ENCODE measurements around the gene BAIAP2. TPM values are rescaled to one million over a fixed set of nuclear protein-coding genes. Genes with fewer than 3 reads are reported as not detected.

Gene BAIAP2
- polyA plus RNA-seq, 3 donors: 6.9 to 23.7 (median 14.9) TPM

DNA sequence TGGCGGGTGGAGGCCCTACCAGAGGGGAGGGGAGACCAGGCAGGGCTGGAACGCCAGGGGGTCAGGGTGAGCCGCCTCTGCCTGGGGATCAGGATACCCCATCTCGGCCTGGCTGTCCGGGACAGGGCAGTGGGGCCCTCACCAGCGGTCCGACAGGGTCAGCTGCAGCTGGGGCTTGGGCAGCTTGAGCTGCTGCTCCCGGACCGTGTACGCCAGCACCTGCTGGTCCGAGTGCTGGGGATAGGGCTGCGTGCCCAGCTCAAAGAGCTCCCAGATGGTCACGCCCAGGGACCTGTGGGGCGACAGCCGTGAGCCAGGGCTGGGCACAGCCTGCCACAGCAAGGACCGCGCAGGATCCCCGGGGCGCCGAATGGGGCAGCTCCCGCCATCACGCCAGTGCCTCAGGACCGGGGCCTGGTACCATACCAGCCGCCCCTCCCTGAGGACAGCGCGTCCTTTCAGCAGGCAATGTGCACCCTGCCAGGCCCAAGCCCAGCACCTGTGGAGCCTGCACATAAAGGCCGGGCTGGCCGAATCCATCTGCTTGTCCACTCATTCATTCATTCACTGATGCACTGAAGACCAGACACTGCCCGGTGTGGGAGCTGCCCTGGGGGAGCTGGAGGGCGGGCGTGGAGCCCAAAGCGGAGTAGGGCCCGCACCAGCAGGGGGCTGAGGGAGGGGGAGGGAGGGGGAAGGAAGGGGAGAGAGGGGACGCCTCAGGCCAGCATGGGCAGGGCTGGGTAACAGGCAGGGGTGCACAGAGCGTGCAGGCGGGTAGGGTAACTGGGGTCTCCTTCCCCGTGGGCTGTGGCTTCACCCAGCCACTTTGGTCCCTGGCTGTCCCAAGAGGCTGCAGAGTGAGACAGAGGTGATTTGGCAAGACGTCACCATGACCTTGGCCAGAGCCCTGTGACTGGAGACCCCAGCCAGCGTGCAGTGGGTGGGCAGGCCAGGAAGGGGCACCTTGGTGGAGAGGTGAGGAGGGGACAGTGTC is 88.4 kb downstream of the BAIAP2 start:
- H3K27ac ChIP-seq (ENCODE audit: low read depth, low read length): no peak overlapping the region
- 83 to 91% (median 89%) methylated on average over 37 to 39 of the region's 39 CpGs for WGBS, 3 donors

DNA sequence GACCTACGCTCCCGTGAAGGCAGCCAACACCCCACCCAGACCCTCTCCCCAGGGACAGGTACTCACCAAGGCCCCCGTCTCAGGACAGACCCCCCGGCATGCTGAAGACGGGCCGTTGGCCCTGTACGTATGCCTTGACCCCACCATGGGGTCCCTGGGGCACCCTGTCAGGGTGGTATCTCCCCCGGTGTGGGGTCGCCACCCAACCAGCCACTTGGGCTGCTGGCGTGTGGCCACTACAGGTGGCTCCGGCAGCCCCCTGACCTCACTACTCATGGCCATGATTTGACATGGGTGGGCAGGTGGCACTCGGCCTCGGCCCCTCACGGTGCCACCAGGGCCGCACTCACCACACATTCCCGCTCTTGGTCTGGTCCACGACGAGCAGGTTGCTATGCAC is 89.4 kb downstream of the BAIAP2 start:
- WGBS, 3 donors: 89 to 99% (median 94%) methylated on average over 15 to 18 of the region's 18 CpGs
- H3K27ac ChIP-seq (ENCODE audit: low read depth, low read length): no peak overlapping the region

DNA sequence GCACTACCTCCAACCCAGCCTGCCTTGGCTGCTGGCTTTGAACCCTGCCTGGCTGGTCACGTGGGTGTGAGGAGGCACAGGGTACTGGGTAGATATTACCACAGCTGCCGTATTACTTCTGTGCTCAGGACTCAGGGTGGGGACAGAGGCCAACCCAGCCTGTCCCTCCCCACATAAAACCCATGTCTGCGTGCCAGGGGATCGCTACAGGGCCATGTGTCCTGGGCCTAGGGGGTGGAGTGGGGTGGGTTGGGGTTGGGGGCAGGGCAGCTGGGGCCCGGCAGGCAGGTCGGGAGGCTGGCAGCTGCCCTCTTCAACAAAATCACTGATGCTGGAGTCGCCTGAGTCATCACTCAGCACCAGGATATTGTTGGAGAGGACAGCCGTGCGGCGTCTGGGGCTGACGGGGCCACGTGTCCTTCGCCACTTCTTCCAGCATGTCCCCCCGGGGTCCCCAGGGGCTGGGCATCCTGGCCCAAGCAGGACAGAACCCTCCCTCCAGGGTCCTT is 90.7 kb downstream of the BAIAP2 start:
- no peak overlapping the region for H3K27ac ChIP-seq (ENCODE audit: low read depth, low read length)
- WGBS, 3 donors: 70 to 84% (median 77%) methylated on average over 14 of the region's 14 CpGs

DNA sequence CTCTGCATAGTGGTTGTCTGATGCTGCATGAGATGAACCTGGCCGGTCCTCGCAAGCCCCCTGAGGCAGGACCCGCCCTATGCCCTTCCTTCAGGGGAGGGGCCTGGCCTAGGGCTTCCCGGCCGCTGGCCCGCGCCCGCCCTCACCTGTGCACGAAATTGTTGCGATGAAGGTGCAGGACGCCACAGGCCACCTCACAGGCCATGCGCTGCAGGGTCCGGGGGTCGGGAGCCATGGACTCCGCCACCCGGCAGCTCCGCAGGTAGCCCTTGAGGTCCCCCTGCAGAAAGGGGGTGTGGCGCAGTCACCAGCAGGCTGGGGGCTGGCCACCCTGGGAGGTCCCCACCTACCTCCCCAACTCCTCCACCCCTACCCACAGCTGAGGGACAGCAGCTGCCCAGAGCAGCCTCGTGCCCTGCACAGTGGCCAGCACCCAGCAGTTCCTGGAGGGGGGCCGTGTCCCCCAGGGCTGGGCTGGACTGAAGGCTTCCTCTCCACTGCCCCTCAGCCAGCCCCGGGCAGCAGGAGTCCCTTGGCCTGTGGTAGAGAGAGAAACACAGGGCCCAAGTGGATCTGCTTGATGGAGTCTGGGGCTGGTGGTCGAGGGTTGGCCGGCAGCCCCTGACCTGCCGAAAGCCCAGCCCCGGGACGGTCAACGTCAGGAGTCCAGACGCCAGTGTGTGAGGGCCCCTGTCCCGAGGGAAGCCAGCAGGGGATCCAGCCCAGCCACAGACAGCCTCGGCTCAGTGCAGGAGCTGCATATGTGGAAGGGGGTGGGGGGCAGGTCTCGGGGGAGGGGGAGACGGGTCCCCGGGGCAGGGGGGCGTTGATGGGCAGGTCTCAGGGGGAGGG is 91.6 kb downstream of the BAIAP2 start:
- no peak overlapping the region for H3K27ac ChIP-seq (ENCODE audit: low read depth, low read length)
- WGBS, 3 donors: 67 to 84% (median 68%) methylated on average over 28 to 33 of the region's 34 CpGs

DNA sequence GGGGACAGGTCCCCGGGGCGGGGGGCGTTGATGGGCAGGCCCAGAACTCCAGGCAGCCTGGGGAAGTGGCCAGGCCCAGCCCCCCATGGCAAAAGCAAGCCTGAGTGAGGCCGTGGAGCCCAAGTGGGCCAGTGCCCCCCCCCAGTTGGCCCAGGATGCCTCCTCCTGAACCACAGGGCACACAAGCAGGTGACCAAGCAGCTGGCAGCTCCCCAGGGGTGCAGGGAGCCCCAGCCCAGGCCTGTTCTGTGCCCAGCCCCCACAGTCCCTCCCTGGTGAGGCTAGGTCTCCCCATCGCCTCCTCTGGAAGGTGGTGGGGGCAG is 92.1 kb downstream of the BAIAP2 start:
- no peak overlapping the region for H3K27ac ChIP-seq (ENCODE audit: low read depth, low read length)
- 56 to 83% (median 61%) methylated on average over 4 to 5 of the region's 5 CpGs for WGBS, 3 donors

DNA sequence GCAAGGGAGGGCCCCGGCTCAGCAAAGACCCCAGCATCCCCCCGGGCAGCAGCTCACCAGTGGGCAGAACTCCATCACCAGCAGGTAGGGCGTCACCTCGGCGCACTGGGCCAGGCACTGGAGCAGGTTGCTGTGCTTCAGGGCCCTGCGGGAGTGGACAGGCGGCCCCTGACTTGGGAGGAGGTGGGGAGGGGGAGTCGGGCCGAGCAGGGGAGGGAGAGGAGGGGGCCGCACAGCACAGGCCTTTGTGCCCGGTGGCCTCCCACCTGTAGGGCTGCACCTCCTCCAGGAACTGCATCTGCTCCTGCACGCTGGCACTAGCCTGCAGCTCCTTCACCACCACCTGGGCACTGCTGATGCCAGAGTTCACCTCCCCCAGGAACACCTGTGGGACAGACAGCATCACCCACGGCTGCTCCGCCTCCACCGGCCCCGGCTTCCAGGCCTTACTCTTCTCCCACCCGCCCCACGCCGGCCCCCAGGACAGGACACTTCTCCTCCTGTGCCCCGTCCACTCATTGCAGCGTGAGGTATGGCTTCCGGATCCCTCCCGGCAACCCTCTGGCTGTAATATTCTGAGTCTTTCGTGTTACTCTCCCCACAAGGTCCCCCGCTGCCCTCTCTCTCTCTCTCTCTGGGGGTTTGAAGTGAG is 92.7 kb downstream of the BAIAP2 start:
- no peak overlapping the region for H3K27ac ChIP-seq (ENCODE audit: low read depth, low read length)
- WGBS, 3 donors: 78 to 83% (median 82%) methylated on average over 21 to 25 of the region's 25 CpGs

DNA sequence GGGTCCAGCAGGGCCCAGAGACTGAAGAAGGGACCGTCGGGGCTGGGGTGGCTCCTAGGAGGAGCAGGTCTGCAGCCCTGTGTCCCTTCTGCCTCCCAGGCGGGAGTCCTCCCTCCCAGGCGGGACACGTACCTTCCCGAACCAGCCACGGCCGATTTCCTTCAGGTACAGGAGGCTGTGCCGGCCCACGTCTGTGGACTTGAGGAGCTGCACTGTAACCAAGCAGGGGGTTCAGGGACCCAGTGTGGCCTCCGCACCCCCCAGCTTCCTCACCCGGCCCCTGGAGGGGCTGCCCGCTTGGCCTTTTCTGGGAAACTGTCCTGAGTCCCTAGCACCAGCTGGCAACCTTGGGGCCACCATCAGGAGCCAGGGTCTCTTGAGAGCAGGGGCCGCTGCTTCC is 93.4 kb downstream of the BAIAP2 start:
- 85 to 91% (median 86%) methylated on average over 14 of the region's 14 CpGs for WGBS, 3 donors
- no peak overlapping the region for H3K27ac ChIP-seq (ENCODE audit: low read depth, low read length)

DNA sequence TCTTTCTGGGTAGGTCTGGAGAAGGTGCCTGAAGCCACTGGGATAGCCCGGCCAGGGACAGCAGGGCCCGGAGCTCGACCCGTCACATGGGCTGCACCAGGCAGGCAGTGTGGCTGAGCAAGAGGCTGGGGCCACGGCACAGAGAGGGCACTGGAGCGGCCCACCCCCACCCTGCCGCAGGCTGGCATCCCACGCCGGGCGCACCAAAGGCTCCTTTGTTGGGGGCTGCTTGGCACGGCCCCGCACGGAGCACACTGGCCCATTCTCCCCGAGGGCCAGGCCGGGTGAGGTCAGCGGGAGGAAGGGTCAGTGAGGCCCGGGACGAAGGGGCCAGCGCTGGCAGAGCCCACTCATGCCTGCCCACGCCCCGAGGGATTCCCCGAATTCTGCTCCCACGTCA is 93.8 kb downstream of the BAIAP2 start:
- WGBS, 3 donors: 87 to 90% (median 89%) methylated on average over 23 of the region's 23 CpGs
- H3K27ac ChIP-seq (ENCODE audit: low read depth, low read length): no peak overlapping the region

DNA sequence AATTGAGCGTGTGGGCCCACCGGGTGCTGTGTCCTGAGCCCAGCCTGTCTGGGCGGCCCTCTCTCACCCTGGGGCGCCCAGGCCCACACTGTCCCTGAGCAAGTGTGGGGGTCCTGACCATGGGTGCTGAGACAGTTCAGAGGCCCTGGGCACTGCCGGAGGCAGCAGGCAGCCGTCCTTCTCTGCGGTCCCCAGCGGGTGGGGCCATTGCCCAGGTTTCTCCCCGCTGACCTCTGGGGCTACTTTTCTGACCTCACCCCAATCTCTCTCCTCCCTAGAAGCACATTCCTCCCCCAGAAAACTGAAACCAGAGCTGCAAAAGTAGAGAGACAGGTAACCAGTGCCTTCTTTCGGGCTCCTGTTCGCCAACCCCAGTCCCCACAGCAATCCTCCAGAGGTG is 94.3 kb downstream of the BAIAP2 start:
- 91 to 94% (median 91%) methylated on average over 10 to 11 of the region's 11 CpGs for WGBS, 3 donors
- no peak overlapping the region for H3K27ac ChIP-seq (ENCODE audit: low read depth, low read length)

DNA sequence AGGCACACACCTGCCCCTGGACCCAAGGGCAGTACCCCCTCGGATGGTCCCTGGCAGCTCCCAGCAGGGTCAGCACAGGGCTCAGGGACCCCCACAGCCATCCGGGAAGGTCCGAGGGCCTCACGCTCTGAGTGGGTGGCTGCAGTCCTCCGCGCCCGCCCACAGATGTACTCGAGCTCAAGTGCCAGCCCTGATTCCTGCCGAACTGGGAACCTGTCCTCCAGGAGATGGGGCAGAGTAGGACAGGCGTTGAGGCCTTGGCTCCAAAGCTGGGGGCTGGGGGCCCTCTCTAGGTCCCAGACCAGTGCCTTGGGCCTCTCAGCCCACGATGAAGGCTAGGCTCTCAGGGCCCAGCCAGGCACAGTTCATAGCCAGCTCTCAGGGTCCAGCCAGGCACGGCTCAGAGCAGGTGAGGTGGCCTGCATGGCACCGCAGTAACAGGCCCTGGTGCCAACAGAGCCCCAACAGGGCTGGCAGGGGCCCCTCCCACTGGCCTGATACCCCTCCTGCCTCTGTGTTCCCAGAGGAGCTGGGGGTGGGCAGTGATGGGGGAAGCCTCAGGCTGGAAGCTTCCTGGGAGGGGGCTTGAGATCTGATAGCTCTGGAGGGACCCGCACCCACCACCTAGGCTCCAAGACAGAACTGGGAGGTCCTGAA is 94.9 kb downstream of the BAIAP2 start:
- H3K27ac ChIP-seq (ENCODE audit: low read depth, low read length): no peak overlapping the region
- 76 to 89% (median 83%) methylated on average over 14 of the region's 14 CpGs for WGBS, 3 donors

DNA sequence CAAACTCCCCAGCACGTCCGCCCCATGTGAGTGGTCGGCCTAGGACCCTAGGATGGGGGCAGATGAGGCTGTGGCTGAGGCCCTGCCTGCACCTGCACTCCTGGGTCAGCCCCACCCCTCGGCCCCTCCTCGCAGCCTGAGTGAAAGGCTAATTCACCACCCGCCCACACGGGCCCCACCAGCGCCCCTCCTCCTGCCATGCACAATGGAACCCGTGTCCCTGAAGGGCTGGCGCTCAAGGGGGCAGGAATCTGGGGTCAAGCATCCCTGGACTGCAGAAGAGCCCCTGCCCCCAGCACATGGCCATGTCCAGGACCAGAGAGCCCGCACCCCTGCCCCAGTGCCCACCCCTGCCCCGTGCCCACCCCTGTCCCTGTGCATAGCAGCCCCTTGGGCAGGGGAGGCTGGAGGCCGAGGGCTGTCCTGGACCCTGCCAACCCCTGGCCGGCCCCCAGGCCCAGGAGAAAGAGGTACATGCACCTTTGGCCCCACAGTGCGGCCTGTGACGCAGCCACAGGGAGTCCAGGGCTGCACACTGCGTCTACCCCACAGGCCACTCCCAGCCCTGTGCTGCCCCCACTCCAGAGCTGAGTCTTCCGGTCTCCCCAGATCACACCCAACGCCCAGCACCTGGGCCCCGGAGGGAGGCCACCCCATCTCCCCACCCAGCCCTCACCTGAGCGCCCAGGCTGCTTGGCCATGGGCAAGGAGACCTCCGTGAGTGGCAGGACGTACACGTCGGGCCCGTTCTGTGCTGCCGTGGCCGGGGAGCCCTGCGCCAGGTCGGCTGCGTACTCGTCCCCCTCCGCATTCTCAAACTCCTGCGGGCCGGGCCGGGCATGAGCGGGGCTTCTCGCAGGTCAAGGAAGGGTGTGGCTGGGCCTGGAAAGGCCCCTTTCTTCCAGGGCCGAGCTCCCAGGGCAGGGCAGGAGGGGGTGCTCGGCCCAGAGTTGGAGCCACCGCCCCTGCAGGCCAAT is 95.7 kb downstream of the BAIAP2 start:
- WGBS, 3 donors: 87 to 91% (median 89%) methylated on average over 36 to 41 of the region's 41 CpGs

DNA sequence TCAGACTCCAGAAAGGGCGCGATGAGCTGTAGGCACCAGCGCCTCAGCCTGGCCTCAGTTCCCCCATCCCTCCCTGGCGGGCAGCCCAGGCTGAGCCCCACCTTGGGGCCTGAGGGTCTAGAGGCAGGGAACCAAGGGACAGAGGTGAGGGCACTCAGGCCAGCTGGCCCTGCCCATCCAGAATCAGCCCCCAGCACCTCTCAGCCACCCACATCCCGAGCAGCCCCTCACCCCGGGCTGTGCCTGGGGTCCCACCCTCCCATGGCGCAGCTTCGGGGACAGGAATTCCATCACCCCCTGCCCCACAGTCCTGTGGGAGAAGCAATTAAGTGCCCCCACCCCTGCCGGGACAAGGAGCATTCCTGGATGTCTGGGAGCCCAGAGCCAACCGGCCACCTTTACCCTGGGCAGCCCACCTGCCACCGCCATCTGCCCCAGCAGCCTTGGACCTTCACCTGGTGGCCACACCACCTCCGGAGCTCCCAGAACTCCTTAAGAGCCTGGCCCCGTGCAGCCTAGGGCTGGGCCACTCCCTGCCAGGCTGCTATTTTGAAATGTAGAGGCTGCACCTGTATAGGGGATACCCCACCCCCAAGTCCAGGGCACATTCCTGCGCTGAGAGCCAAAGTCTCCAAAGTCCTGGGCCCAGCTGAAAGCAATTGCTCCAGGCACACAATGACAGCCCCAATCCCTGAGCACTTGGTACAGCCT is 96.7 kb downstream of the BAIAP2 start:
- 69 to 93% (median 81%) methylated on average over 13 to 14 of the region's 14 CpGs for WGBS, 3 donors
- no peak overlapping the region for H3K27ac ChIP-seq (ENCODE audit: low read depth, low read length)

More for the DNA sequence above, 95.7 kb downstream of the BAIAP2 start:
- H3K27ac ChIP-seq (ENCODE audit: low read depth, low read length): no peak overlapping the region

DNA sequence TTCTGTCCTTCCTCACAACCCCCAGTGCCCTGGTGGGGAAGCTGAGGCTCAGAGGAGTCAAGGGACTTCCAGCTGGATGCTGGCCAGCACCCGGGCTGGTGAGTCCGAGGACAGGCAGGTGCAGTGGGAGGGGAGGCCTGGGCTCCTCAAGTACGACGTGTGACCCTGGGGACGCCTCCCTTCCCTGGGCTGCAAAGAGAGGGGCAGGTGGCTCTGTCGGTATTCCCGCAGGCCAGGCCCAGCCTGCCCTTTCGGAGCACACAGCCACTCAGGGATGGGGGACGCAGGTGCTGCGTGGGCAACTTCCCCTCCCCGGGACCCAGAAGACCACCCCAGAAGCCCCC is 97.2 kb downstream of the BAIAP2 start:
- no peak overlapping the region for H3K27ac ChIP-seq (ENCODE audit: low read depth, low read length)
- 46 to 85% (median 69%) methylated on average over 9 to 11 of the region's 11 CpGs for WGBS, 3 donors

DNA sequence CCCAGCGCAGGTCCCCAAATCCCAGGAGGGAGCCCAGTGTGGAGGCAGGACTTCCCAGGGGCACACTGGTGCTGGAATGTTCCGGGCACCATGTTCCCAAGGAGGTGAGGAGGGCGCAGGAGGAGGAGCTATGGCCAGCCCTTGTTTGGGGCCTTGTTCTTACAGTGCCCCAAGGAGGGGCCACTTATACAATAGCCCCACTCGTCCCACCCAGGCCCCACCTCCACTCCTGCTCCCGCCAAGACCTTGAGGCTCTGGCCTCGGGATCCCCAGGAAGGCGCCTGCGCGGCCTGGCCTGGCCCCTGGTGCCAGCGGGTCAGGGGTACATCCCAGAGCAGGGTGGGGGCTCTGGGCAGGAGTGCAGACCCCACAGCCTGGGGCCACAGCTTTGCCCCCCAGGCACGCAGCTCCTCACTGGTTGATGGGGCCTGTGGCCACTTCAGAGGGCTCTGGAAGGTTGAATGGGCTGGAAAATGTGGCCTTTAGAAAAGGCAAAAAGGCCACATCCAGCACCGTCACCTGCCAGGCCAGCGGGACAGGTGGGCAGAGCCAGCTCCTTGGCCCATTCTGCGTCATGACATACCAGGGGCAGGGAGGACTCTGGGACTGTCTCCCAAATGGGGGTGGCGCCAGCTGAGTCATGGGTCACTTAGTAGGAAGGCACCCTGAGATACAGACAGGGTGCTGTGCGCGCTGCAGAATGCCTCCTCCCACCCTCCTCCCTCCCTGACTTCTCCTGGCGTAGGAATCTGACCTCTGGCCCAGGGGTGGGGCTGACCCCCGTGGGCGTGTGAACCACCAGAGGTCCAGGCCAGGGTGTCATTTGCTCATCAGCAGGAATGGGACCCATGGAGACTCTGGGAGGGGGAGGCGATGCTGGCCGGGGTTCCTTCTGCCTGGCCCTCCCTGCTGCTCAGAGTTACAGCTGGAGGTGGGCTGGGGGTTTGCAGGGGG is 98.1 kb downstream of the BAIAP2 start:
- WGBS, 3 donors: 82 to 87% (median 82%) methylated on average over 21 to 22 of the region's 22 CpGs
- no peak overlapping the region for H3K27ac ChIP-seq (ENCODE audit: low read depth, low read length)

DNA sequence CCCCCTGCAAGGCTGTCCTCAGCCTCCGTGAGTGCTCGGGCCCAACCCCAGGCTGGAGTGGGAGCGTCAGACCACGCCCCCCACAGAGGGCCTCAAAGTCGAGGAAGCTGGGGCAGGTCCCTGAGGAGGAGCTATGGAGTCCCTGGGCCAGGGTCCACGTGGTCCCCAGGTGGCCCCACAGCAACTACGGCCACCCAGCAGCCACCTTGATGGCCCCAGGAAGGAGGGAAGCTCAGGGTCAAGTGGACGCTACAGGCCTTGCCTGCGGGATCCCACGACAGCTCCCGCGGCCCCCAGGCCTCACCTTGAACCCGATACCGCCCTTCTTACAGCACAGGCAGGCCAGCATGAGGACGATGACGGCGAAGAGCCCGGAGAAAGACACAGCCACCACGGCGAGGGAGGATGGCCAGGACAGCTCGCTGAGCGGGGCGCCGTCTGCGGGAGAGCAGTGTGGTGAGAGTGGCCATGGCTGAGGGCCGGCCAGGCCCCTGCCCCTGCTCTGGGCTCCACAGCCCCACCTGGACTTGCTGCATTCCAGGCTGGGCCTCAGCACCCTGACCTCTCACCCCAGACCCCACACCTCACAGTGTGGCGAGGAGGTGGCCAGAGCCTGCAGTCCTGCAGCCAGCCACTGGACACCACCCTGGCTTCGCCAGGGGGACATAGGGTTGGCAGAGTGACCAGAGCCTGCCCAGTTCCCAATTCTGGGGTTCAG is 99.3 kb downstream of the BAIAP2 start:
- WGBS, 3 donors: 80 to 85% (median 83%) methylated on average over 26 to 28 of the region's 28 CpGs
- no peak overlapping the region for H3K27ac ChIP-seq (ENCODE audit: low read depth, low read length)
